Esophagus muscularis mucosa (tissue), 3 donors: ENCODE results near the gene CTNNA2.

Experiments used
- CTCF ChIP-seq, 3 experiments: fragments of 200-600 bp in 2 of 3; fragments of 450-650 bp in 1 of 3; sonication (generic) in 2 of 3; IDR thresholded peaks; one replicate each; pipeline ENCODE4 v1.5.1; 2017 to 2019; ENCODE audit warnings: antibody characterized with exemption in 3 of 3, mild to moderate bottlenecking in 2 of 3, moderate library complexity in 1 of 3
- EP300 ChIP-seq: sonication (generic); formaldehyde crosslinking; IDR thresholded peaks from one replicate; pipeline ENCODE4 v1.6.1; 2017; ENCODE audit warnings: antibody characterized with exemption

GRCh38 chr2:80624062-80624461, 1111.2 kb downstream of the CTNNA2 start:
- TF ChIP-seq CTCF (IDR thresholded peaks at IDR 0.05) (no peak), EP300 (no peak)
